HL-60 (cell line): Measurements from ENCODE around the gene AKR1B15.

Source experiments
- POLR2AphosphoS5 ChIP-seq: IDR thresholded peaks from 2 replicates; pipeline ENCODE4 v1.6.1; 2012; ENCODE audit warnings: low read depth
- REST ChIP-seq: IDR thresholded peaks from 2 replicates; pipeline ENCODE4 v1.6.1; 2012; ENCODE audit warnings: low read depth; ENCODE audit not compliant: insufficient replicate concordance
- TF ChIP-seq, protein P1 (sequence below): IDR thresholded peaks from one replicate; pipeline ENCODE4 v1.5.1; 2011; ENCODE audit warnings: low read length, control low read depth, inconsistent platforms; ENCODE audit not compliant: insufficient read depth

GRCh38 chr7:134571746-134572461 lies 23.0 kb downstream of the AKR1B15 start:
- no peak for TF ChIP-seq REST
- TF ChIP-seq, protein P1, sequence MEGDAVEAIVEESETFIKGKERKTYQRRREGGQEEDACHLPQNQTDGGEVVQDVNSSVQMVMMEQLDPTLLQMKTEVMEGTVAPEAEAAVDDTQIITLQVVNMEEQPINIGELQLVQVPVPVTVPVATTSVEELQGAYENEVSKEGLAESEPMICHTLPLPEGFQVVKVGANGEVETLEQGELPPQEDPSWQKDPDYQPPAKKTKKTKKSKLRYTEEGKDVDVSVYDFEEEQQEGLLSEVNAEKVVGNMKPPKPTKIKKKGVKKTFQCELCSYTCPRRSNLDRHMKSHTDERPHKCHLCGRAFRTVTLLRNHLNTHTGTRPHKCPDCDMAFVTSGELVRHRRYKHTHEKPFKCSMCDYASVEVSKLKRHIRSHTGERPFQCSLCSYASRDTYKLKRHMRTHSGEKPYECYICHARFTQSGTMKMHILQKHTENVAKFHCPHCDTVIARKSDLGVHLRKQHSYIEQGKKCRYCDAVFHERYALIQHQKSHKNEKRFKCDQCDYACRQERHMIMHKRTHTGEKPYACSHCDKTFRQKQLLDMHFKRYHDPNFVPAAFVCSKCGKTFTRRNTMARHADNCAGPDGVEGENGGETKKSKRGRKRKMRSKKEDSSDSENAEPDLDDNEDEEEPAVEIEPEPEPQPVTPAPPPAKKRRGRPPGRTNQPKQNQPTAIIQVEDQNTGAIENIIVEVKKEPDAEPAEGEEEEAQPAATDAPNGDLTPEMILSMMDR: no peak
- no peak for TF ChIP-seq POLR2AphosphoS5
